ENCODE measurements around the gene ARHGAP10.

- TF ChIP-seq CTCF (IDR thresholded peaks at IDR 0.05; ENCODE audit: low read depth, low read length): no peak
- TF ChIP-seq POLR2A (IDR thresholded peaks at IDR 0.05; ENCODE audit: extremely low read depth, insufficient read length): no peak
Measured at GRCh38 chr4:148094149-148094548, 362.3 kb downstream of the ARHGAP10 start.

All from NB4 (cell line).